K562 (cell line): Measurements from ENCODE around the gene GRIK2. TPM values are rescaled to one million over a fixed set of nuclear protein-coding genes. Genes with fewer than 3 reads are reported as not detected.

Source experiments
- ATAC-seq: fragments of 200-7000 bp; cut with Tn5 transposase; 3 replicates; pipeline ENCODE4 v1.9.1; 2020; ENCODE audit warnings: moderate library complexity
- BruUV-seq: library from RNA; stranded (reverse); fragments of 400-500 nt; replicated peaks from 2 replicates; lab custom pipeline; 2021; lab: Mats Ljungman, UMichigan
- CTCF ChIA-PET: fragments of 300-600 bp; formaldehyde crosslinking; extraction: SDS; loops from one replicate; lab custom pipeline; 2021; ENCODE audit warnings: low intra/inter-chr PET ratio; lab: Yijun Ruan, JAX
- POLR2A ChIA-PET: fragments of 300-600, 350-650 bp; sonication (Branson Sonifier 250); formaldehyde crosslinking; extraction: SDS; loops from one replicate; lab custom pipeline; 2021; ENCODE audit warnings: antibody characterized with exemption, inconsistent platforms; lab: Yijun Ruan, JAX
- DNase-seq, 4 experiments: peaks; one replicate each; pipeline versions ENCODE4 v3.0.0 to v3.0.0-alpha.2; 2011 to 2018; ENCODE audit warnings: low spot score in 3 of 4, mixed read lengths in 3 of 4; ENCODE audit errors: extremely low read depth in 1 of 4
- FAIRE-seq: peaks from 2 replicates; lab custom pipeline; 2011; peaks lifted over from hg19 to GRCh38; lab: Jason Lieb, UNC
- H2AFZ ChIP-seq: 2 replicates; pipeline ENCODE4 v1.6.0; 2011; ENCODE audit warnings: low read depth, low read length, control low read depth, inconsistent platforms
- H3K27ac ChIP-seq: fragments of 200-600 bp; 3 replicates; pipeline ENCODE4 v1.8.0; 2011; ENCODE audit warnings: low read depth, mild to moderate bottlenecking, control low read depth, inconsistent platforms, low read length, moderate library complexity, mixed read lengths; ENCODE audit errors: extremely low read depth
- H3K27me3 ChIP-seq, 2 experiments: fragments of 300-600 bp in 1 of 2; 2 replicates in 1 of 2; 3 replicates in 1 of 2; pipeline versions ENCODE4 v1.6.0 to v1.8.0; 2011; ENCODE audit warnings: inconsistent platforms in 2 of 2, low read length in 2 of 2, mild to moderate bottlenecking in 1 of 2, mixed read lengths in 1 of 2, moderate library complexity in 1 of 2; ENCODE audit not compliant: control insufficient read depth in 2 of 2, insufficient read depth in 2 of 2
- H3K36me3 ChIP-seq: fragments of 300-600 bp; 3 replicates; pipeline ENCODE4 v1.8.0; 2011; ENCODE audit warnings: mild to moderate bottlenecking, low read length, inconsistent platforms; ENCODE audit not compliant: control insufficient read depth, insufficient read depth
- H3K4me1 ChIP-seq, 2 experiments: fragments of 200-600 bp in 1 of 2; replicated peaks in 1 of 2; 2 replicates in 1 of 2; 3 replicates in 1 of 2; pipeline versions ENCODE4 v1.5.1 to v1.8.0; 2011; ENCODE audit warnings: inconsistent platforms in 2 of 2, low read length in 2 of 2, mild to moderate bottlenecking in 1 of 2, mixed read lengths in 1 of 2, moderate library complexity in 1 of 2; ENCODE audit not compliant: control insufficient read depth in 2 of 2, insufficient read depth in 2 of 2
- H3K4me2 ChIP-seq: 2 replicates; pipeline ENCODE4 v1.6.1; 2011; ENCODE audit warnings: low read length, control low read depth, inconsistent platforms, mixed read lengths; ENCODE audit not compliant: insufficient read depth
- H3K4me3 ChIP-seq: fragments of 200-600 bp; sonication (generic), shearing (Covaris generic); 2 replicates; pipeline ENCODE4 v1.5.1; 2016; ENCODE audit warnings: control low read depth, inconsistent platforms
- H3K79me2 ChIP-seq: fragments of 200-600 bp; 3 replicates; pipeline ENCODE4 v1.8.0; 2011; ENCODE audit warnings: low read length, inconsistent platforms; ENCODE audit not compliant: control insufficient read depth, insufficient read depth
- H3K9ac ChIP-seq, 2 experiments: 2 replicates each; pipeline versions ENCODE4 v1.6.0 to v1.6.1; 2011; ENCODE audit warnings: low read depth in 2 of 2, low read length in 2 of 2, control low read depth in 1 of 2, inconsistent platforms in 1 of 2, mild to moderate bottlenecking in 1 of 2, mixed read lengths in 1 of 2; ENCODE audit not compliant: insufficient read depth in 1 of 2
- H3K9me1 ChIP-seq: one replicate; pipeline ENCODE4 v1.6.0; 2011; ENCODE audit warnings: inconsistent platforms, mild to moderate bottlenecking, low read length, moderate library complexity; ENCODE audit not compliant: control insufficient read depth, insufficient read depth
- H3K9me3 ChIP-seq: replicated peaks from 2 replicates; pipeline ENCODE4 v1.5.1; 2011; ENCODE audit warnings: low read depth, low read length, inconsistent platforms; ENCODE audit not compliant: control insufficient read depth, insufficient read depth
- H4K20me1 ChIP-seq: replicated peaks from 2 replicates; pipeline ENCODE4 v1.6.1; 2011; ENCODE audit warnings: low read length, inconsistent platforms, mixed read lengths; ENCODE audit not compliant: control insufficient read depth, insufficient read depth
- BRD9 ChIP-seq: fragments of 450-650 bp; IDR thresholded peaks from 2 replicates; pipeline ENCODE4 v1.6.1; 2018; ENCODE audit warnings: low read depth; ENCODE audit not compliant: partially characterized antibody
- E2F3 ChIP-seq: fragments of 250-450 bp; sonication (Bioruptor Pico); IDR thresholded peaks from 2 replicates; pipeline ENCODE4 v1.4.0; 2020; ENCODE audit warnings: mild to moderate bottlenecking
- ESRRA ChIP-seq: fragments of 450-650 bp; IDR thresholded peaks from 2 replicates; pipeline ENCODE4 v1.6.1; 2014; ENCODE audit warnings: low read depth, mild to moderate bottlenecking, moderate library complexity, borderline replicate concordance
- GABPA ChIP-seq: fragments of 200-800 bp; sonication (Bioruptor generic); conservative IDR thresholded peaks from 2 replicates; pipeline ENCODE4 v1.6.1; 2016; ENCODE audit warnings: low read depth, missing genetic modification characterization, missing compliant biosample characterization
- GTF2E2 ChIP-seq: fragments of 200-800 bp; sonication (Bioruptor generic); IDR thresholded peaks from 2 replicates; pipeline ENCODE4 v1.6.1; 2016; ENCODE audit warnings: missing genetic modification characterization, missing compliant biosample characterization
- HDAC2 ChIP-seq: fragments of 450-650 bp; IDR thresholded peaks from 2 replicates; pipeline ENCODE4 v1.6.1; 2016; ENCODE audit warnings: mild to moderate bottlenecking
- KAT8 ChIP-seq: fragments of 450-650 bp; IDR thresholded peaks from 2 replicates; pipeline ENCODE4 v1.6.1; 2016; ENCODE audit warnings: low read depth, mild to moderate bottlenecking
- KLF6 ChIP-seq: fragments of 250-450 bp; sonication (Bioruptor Pico); IDR thresholded peaks from 2 replicates; pipeline ENCODE4 v1.4.0; 2020; ENCODE audit warnings: mild to moderate bottlenecking, moderate library complexity, borderline replicate concordance
- OTX1 ChIP-seq: fragments of 450-650 bp; formaldehyde crosslinking; IDR thresholded peaks from 2 replicates; pipeline ENCODE4 v1.4.0; 2022; ENCODE audit warnings: mild to moderate bottlenecking
- POLR2B ChIP-seq: fragments of 450-650 bp; IDR thresholded peaks from 2 replicates; pipeline ENCODE4 v1.6.1; 2018; ENCODE audit warnings: low read depth; ENCODE audit not compliant: partially characterized antibody
- POLR2H ChIP-seq: IDR thresholded peaks from 2 replicates; pipeline ENCODE4 v1.6.1; 2016; ENCODE audit warnings: missing genetic modification characterization, low read depth, mild to moderate bottlenecking, control low read depth, missing compliant biosample characterization, moderate library complexity
- PYGO2 ChIP-seq: fragments of 450-650 bp; IDR thresholded peaks from 2 replicates; pipeline ENCODE4 v1.6.1; 2016; ENCODE audit warnings: mild to moderate bottlenecking, missing genetic modification characterization, moderate library complexity, missing compliant biosample characterization
- RFX5 ChIP-seq: IDR thresholded peaks from 2 replicates; pipeline ENCODE4 v1.6.1; 2011; ENCODE audit warnings: low read depth, mild to moderate bottlenecking, improper control_type of control experiment, low read length
- SAFB ChIP-seq: fragments of 200-400 bp; formaldehyde crosslinking; IDR thresholded peaks from 2 replicates; pipeline ENCODE4 v1.6.1; 2017; ENCODE audit warnings: low read depth, low read length, borderline replicate concordance
- SMAD2 ChIP-seq: fragments of 150-350 bp; IDR thresholded peaks from 2 replicates; pipeline ENCODE4 v1.6.1; 2014; ENCODE audit warnings: low read depth, mild to moderate bottlenecking, low read length
- TCF7L2 ChIP-seq: fragments of 150-350 bp; IDR thresholded peaks from 2 replicates; pipeline ENCODE4 v1.6.1; 2016; ENCODE audit warnings: low read depth, mild to moderate bottlenecking, low read length, moderate library complexity
- ZNF507 ChIP-seq: conservative IDR thresholded peaks from 2 replicates; pipeline ENCODE4 v1.6.1; 2017; ENCODE audit warnings: missing genetic modification characterization, missing compliant biosample characterization
- WGBS: fragments of 100-300 bp; shearing (Covaris generic); methylation state at CpG from one replicate; pipeline ENCODE4 v1.1.6; 2016; ENCODE audit warnings: low coverage, mixed read lengths; ENCODE audit not compliant: insufficient coverage; ENCODE audit errors: missing lambda C conversion rate; 5-methylcytosine and 5-hydroxymethylcytosine counted together
- in situ Hi-C: fragments of 300-500 bp; cut with MboI; formaldehyde crosslinking; loops from 4 replicates; pipeline ENCODE4 v1.15.0; 2018; ENCODE audit warnings: inconsistent platforms, mixed read lengths
- intact Hi-C: fragments of 100-400 bp; cut with micrococcal nuclease; formaldehyde crosslinking; loops from 2 replicates; pipeline ENCODE4 v1.14.2; 2022
- polyA plus RNA-seq, 8 experiments: library from polyadenylated mRNA; depleted of rRNA in 4 of 8; stranded (reverse) in 5 of 8; unstranded in 3 of 8; fragments of >200 nt; fragmentation: Nextera tagmentation in 2 of 8; fragmentation: Illumina TruSeq in 1 of 8; extraction: Ambion mirVana in 2 of 8; extraction: Trizol in 1 of 8; gene quantifications; 2 replicates each; pipeline versions ENCODE4 v1.2.1 to v1.2.3, GENCODE V29; 2011 to 2014; ENCODE audit warnings: inconsistent platforms in 1 of 8, missing spikeins in 1 of 8
- total RNA-seq, 7 experiments: library from RNA; depleted of rRNA in 6 of 7; stranded (reverse); fragments of >200 nt in 6 of 7; fragmentation: Illumina TruSeq in 2 of 7; extraction: Trizol in 2 of 7; gene quantifications; 2 replicates each; pipeline versions ENCODE4 v1.2.1 to v1.2.3, GENCODE V29; 2011 to 2021; ENCODE audit warnings: low replicate concordance in 1 of 7
- TF ChIP-seq, protein P1 (sequence below): fragments of 450-650 bp; IDR thresholded peaks from 2 replicates; pipeline ENCODE4 v1.7.0; 2016; ENCODE audit warnings: borderline replicate concordance
- TF ChIP-seq, protein P2 (sequence below): sonication (generic); formaldehyde crosslinking; IDR thresholded peaks from 2 replicates; pipeline ENCODE4 v1.8.0; 2022; ENCODE audit warnings: missing genetic modification reagents, mild to moderate bottlenecking, borderline replicate concordance
- TF ChIP-seq, protein P3 (sequence below): fragments of 450-650 bp; IDR thresholded peaks from one replicate; pipeline ENCODE4 v1.6.1; 2018; ENCODE audit warnings: mild to moderate bottlenecking, moderate library complexity; ENCODE audit not compliant: partially characterized antibody

The GRIK2 gene
- total and polyA plus RNA-seq, 9 of the 15 experiments (the other 6 are each of a cell fraction or from before 2014, with no cell fraction given): not detected

DNA sequence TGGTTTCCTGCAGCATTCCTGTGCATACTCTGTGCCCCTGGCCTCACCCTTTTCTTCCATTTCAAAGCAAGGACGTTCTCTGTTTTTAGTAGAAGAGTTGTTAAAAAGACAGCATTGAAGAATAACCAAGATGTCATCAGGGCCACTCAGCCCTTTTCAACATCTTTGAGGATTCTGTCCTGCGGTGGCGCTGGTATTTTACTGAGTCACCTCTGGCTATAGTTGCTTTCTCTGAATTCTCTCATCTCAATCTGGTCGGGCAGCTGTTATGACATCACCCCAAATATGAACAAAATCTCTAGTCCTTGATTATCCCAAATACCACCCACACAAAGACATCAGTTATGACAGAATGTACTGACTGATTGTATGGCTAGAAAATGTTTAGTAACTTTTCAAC lies 204.2 kb downstream of the GRIK2 start:
- no peaks in the 10 kb centered on the region for H3K4me1 ChIP-seq
- BruUV-seq: no TSS peak
- H4K20me1 ChIP-seq: no peaks in the 10 kb centered on the region
- no peaks in the 10 kb centered on the region for H3K36me3 ChIP-seq
- H3K9me3 ChIP-seq: no peaks in the 10 kb centered on the region
- 0% methylated on average over 4 of the region's 4 CpGs for WGBS
- H3K79me2 ChIP-seq: no peaks in the 10 kb centered on the region
- H2AFZ ChIP-seq: no peak overlapping the region
- no peak overlapping the region for H3K4me3 ChIP-seq
- ChIA-PET CTCF (no interaction called here), POLR2A (no interaction called here)
- no peak overlapping the region for H3K9ac ChIP-seq
- intact Hi-C loops: no loop called here
- in situ Hi-C loops: no loop called here
- H3K27me3 ChIP-seq: no peaks in the 10 kb centered on the region
- FAIRE-seq (no peak), DNase-seq (no peak), ATAC-seq (no peak)
- no peak overlapping the region for H3K4me2 ChIP-seq
- H3K9me1 ChIP-seq: no peaks in the 10 kb centered on the region
- no peak overlapping the region for H3K27ac ChIP-seq
- TF ChIP-seq RFX5 (no peak), ZNF507 (no peak), GABPA (tag) (no peak), POLR2H (no peak), PYGO2 (tag) (no peak), TCF7L2 (no peak), SAFB (no peak), E2F3 (CRISPR knock-in tag) (no peak), OTX1 (CRISPR knock-in tag) (no peak), GTF2E2 (tag) (no peak), KLF6 (CRISPR knock-in tag) (no peak), HDAC2 (no peak), BRD9 (no peak), POLR2B (no peak), KAT8 (no peak), ESRRA (no peak), SMAD2 (no peak)
- TF ChIP-seq, protein P1, sequence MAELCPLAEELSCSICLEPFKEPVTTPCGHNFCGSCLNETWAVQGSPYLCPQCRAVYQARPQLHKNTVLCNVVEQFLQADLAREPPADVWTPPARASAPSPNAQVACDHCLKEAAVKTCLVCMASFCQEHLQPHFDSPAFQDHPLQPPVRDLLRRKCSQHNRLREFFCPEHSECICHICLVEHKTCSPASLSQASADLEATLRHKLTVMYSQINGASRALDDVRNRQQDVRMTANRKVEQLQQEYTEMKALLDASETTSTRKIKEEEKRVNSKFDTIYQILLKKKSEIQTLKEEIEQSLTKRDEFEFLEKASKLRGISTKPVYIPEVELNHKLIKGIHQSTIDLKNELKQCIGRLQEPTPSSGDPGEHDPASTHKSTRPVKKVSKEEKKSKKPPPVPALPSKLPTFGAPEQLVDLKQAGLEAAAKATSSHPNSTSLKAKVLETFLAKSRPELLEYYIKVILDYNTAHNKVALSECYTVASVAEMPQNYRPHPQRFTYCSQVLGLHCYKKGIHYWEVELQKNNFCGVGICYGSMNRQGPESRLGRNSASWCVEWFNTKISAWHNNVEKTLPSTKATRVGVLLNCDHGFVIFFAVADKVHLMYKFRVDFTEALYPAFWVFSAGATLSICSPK: no peak
- TF ChIP-seq, protein P2, sequence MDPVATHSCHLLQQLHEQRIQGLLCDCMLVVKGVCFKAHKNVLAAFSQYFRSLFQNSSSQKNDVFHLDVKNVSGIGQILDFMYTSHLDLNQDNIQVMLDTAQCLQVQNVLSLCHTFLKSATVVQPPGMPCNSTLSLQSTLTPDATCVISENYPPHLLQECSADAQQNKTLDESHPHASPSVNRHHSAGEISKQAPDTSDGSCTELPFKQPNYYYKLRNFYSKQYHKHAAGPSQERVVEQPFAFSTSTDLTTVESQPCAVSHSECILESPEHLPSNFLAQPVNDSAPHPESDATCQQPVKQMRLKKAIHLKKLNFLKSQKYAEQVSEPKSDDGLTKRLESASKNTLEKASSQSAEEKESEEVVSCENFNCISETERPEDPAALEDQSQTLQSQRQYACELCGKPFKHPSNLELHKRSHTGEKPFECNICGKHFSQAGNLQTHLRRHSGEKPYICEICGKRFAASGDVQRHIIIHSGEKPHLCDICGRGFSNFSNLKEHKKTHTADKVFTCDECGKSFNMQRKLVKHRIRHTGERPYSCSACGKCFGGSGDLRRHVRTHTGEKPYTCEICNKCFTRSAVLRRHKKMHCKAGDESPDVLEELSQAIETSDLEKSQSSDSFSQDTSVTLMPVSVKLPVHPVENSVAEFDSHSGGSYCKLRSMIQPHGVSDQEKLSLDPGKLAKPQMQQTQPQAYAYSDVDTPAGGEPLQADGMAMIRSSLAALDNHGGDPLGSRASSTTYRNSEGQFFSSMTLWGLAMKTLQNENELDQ: no peak
- TF ChIP-seq, protein P3, sequence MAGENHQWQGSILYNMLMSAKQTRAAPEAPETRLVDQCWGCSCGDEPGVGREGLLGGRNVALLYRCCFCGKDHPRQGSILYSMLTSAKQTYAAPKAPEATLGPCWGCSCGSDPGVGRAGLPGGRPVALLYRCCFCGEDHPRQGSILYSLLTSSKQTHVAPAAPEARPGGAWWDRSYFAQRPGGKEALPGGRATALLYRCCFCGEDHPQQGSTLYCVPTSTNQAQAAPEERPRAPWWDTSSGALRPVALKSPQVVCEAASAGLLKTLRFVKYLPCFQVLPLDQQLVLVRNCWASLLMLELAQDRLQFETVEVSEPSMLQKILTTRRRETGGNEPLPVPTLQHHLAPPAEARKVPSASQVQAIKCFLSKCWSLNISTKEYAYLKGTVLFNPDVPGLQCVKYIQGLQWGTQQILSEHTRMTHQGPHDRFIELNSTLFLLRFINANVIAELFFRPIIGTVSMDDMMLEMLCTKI: no peak
